ENCODE measurements around the gene TMEM97.
A peak's percentile ranks its signal among the peaks of the same experiment; 100 is the strongest.

TMEM97 gene

GRCh38 chr17:28317099-28317965 lies 1.7 kb upstream of the TMEM97 start:
- no peak for DNase-seq

GRCh38 chr17:28317966-28318758 lies 838 bp upstream of the TMEM97 start:
- DNase-seq, result no peak

GRCh38 chr17:28319598-28319935 lies 567 bp downstream of the TMEM97 start:
- DNase-seq, result peak; percentile 42

- DNase-seq, result no peak
These were observed 1.4 kb downstream of the TMEM97 start for GRCh38 chr17:28320215-28321061.

- DNase-seq, result no peak
These were observed 5.3 kb downstream of the TMEM97 start for GRCh38 chr17:28324267-28324745.

- DNase-seq, result no peak
These were observed 5.8 kb downstream of the TMEM97 start for GRCh38 chr17:28324781-28325180.

- no peak for DNase-seq
These were observed 6.2 kb downstream of the TMEM97 start for GRCh38 chr17:28325211-28325610.

- DNase-seq, result no peak
These were observed 7.1 kb downstream of the TMEM97 start for GRCh38 chr17:28326114-28326513.

DNA sequence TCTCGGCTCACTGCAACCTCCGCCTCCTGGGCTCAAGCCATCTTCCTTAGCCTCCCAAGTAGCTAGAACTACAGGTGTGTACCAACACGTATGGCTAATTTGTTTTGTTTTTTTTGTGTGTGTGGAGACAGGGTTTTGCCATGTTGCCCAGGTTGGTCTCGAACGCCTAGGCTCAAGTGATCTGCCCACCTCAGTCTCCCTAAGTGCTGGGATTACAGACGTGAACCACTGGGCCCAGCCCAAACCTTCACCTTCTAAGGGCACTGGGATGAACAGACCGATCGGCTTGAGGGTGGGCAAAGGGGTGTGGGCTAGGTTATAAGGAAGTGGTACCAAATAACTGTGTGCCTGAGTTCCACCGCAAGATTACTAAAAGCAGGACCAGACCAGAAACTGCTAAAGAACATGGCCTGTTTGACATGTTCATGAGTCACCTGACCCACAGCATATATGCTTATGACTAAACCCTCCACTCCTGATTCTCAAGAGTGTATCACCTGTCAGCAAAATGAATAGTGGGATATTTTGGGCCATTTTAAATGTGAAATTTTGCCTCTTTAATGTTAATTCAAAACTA lies 8.1 kb downstream of the TMEM97 start:
- no peak for DNase-seq

GRCh38 chr17:28327709-28328108 lies 8.7 kb downstream of the TMEM97 start:
- no peak for DNase-seq

GRCh38 chr17:28328325-28328724 lies 9.3 kb downstream of the TMEM97 start:
- no peak for DNase-seq

GRCh38 chr17:28330671-28331070 lies 11.7 kb downstream of the TMEM97 start:
- no peak for DNase-seq

GRCh38 chr17:28331891-28332420 lies 13.0 kb downstream of the TMEM97 start:
- no peak for DNase-seq

GRCh38 chr17:28333083-28333746 lies 14.2 kb downstream of the TMEM97 start:
- no peak for DNase-seq

- no peak for DNase-seq
These were observed 15.2 kb downstream of the TMEM97 start for GRCh38 chr17:28334171-28334570.

DNA sequence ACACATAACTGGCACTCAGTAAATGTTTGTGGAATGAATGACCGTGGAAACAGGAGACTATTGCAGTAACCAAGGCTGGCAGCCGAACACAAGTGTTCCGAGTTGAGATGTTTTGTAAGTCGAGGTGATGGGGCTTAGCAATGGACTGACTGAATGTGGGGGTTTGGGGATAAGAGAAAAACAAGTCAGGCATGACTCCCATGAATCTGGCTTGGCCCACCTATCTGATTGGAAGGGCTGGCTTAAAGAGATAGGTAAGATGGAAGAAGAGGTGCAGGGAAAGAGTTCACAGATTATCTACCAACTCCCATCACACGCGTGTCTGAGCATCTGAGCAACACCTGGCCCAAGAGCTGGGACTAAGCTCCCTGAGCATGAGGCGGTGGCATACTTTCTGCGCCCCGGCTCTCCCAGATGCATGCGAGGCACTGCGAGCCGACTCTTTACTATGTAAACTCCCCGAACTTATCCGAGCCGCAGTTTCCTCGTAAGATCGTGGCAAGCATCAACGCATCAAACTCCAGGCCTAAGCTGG lies 15.7 kb downstream of the TMEM97 start:
- DNase-seq, result no peak

DNA sequence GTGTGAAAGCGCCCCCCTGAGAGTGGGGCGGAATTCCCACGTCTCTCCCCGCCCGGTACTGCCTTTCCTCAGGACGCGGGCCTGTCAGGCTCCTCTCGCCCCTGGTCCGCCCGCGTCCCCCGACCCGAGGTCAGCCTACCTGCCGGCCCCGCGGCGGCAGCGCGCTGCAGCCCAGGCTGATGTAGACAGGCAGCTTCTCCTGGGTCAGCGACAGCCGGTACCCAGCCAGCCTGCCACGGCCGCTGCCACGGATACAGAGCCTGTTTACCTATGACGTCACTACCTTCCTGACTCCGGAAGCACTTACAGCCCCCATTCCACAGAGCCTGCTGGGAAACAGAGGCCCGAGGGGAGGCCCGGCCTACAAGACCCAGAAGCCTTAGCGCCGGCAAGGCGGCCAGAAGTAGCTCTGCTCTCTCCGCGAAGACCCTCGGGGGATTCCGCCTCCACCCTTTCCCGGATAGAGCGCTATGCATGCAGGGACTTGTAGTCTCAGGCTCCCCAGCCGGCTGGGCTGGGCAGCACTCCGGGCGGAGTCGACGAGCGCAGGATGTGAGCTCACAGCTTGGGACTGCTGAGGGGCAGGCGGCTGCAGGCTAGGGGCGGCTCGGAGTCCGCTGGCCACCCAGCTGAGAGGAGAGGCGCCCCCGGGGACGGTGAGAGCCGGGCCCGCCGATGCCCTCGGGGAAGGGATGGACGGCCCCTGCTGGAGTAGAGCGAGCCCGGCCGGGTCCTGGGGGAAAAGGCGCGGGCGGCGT lies 16.4 kb downstream of the TMEM97 start, which contains the start of the genes IFT20 and TNFAIP1:
Gene IFT20 (minus strand): TSS at position 272 of the 758 bp plus-strand sequence. CDS start 3,487 bp downstream, outside the sequence.
Gene TNFAIP1 (plus strand): TSS at position 561 of the 758 bp plus-strand sequence. CDS start 3,761 bp downstream, outside the sequence.
- peak; percentile 98 for DNase-seq

DNA sequence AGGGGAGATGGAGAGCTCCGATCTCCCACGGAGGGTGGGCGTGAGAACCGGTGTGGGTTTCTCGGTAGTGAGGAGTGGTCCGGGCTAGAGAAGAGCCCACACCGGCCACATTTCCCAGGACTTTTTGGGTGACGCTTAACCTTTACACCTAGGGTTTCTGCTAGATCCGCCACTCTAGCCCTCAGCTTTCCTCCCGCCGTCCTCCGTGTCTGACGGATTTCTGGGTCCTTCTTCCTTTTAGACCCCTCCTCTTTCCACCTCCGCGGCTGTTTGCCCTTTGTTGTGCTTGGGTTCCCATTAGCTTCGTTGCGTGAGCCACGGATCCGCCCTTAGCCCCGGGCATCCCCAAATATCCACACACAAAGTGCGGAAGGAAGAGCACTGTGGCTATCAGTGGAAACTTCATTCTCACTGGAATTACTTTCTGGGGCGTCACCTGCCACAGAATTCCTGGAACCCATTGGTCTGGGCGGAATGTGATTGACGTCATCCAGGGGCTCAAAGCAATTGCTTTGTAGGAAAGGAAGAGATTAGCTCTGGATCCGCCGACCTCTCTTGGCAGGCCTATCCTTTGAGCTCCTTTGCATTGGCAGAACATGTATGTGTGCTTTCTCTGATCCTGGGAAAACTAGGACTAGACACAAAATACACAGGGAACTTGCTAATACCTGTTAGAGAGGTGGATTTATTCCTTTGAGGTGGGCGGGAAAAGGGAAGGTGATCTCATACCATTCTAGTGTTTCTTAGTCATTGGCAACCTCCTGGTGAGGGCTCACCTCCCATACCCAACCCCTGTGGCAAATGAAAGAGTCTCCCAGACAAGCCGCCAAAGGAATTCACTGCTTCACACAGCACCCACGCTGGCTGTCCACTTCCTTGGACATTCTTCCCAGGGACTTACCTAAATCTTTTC lies 17.2 kb downstream of the TMEM97 start:
- DNase-seq, result peak; percentile 68

DNA sequence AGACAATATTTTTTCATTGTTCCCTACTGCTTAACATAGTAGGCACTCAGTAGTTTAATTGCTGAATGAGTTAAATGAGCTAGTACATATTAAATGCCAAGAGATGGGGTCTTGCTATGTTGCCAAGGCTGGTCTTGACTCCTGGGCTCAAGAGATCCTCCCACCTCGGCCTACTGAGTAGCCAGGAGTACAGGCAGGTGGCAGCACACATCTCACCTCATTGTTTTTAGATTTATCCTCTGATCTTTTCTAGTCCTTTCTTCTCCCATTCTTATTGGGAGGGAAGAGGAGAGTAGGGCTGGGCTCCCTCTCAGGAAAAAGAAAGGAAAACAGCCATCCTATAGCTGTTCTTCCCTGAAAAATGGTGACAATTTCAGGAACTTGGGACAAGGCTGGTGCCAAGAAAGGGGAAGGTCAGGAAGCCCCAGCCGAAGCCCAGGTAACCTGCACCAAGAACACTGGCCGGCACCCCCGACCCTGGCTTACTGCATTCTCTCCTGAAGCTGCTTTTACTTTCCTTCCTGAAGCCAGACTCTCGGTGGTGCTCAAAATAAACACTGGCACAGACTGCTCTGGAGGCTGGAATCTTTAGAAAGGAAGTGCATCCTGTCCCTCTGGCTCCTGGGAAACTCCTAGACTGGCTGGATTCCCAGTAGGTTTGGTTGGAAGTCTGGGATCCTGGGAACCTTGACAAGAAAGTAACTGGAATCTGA lies 19.2 kb downstream of the TMEM97 start:
- no peak for DNase-seq

Measured in DMS79 treated with DMSO at 0.1 percent for 48 hours (cell line).